ENCODE data around the gene IMP3.
"Not testable (repeated sequence)": the region's sequence is repeated elsewhere in the genome, so short reads cannot be mapped to it uniquely, and the experiment has no call there.

IMP3 gene

GRCh38 chr15:75650908-75651809 is 11.1 kb upstream of the IMP3 start:
- no peak for DNase-seq (ENCODE audit: low read depth)

GRCh38 chr15:75649848-75650247 is 9.8 kb upstream of the IMP3 start:
- DNase-seq (ENCODE audit: low read depth) = no peak

- no peak for DNase-seq (ENCODE audit: low read depth)
Measured at GRCh38 chr15:75649045-75649761, 9.2 kb upstream of the IMP3 start.

GRCh38 chr15:75648156-75649000 is 8.4 kb upstream of the IMP3 start:
- no peak for DNase-seq (ENCODE audit: low read depth)

- no peak for DNase-seq (ENCODE audit: low read depth)
Measured at GRCh38 chr15:75647370-75648155, 7.5 kb upstream of the IMP3 start, which contains the start of gene SNX33. Gene SNX33 (plus strand): TSS chr15:75647912. CDS start chr15:75649103, 1,191 bp downstream.

- no peak for DNase-seq (ENCODE audit: low read depth)
Measured at GRCh38 chr15:75646944-75647364, 6.9 kb upstream of the IMP3 start.

GRCh38 chr15:75646112-75646943 is 6.3 kb upstream of the IMP3 start:
- no peak for DNase-seq (ENCODE audit: low read depth)

GRCh38 chr15:75644376-75644775 is 4.4 kb upstream of the IMP3 start:
- DNase-seq (ENCODE audit: low read depth) = no peak

- DNase-seq (ENCODE audit: low read depth) = no peak
Measured at GRCh38 chr15:75641603-75642002, 1.6 kb upstream of the IMP3 start.

GRCh38 chr15:75641179-75641503 is 1.1 kb upstream of the IMP3 start:
- no peak for DNase-seq (ENCODE audit: low read depth)

GRCh38 chr15:75640483-75641178 is 607 bp upstream of the IMP3 start:
- no peak for DNase-seq (ENCODE audit: low read depth)

GRCh38 chr15:75639191-75639708 is 774 bp downstream of the IMP3 start:
- no peak for DNase-seq (ENCODE audit: low read depth)

GRCh38 chr15:75637245-75638009 is 2.6 kb downstream of the IMP3 start:
- DNase-seq (ENCODE audit: low read depth) = no peak

GRCh38 chr15:75636026-75636425 is 4.0 kb downstream of the IMP3 start:
- DNase-seq (ENCODE audit: low read depth) = no peak

- not testable (repeated sequence) for DNase-seq (ENCODE audit: low read depth)
Measured at GRCh38 chr15:75633922-75634321, 6.1 kb downstream of the IMP3 start.

GRCh38 chr15:75631935-75632334 is 8.1 kb downstream of the IMP3 start:
- DNase-seq (ENCODE audit: low read depth) = no peak

GRCh38 chr15:75625542-75626347 is 14.3 kb downstream of the IMP3 start, which contains the start of gene SNUPN:
Gene SNUPN (minus strand): TSS chr15:75625725. CDS start chr15:75621051, 4,674 bp downstream.
- no peak for DNase-seq (ENCODE audit: low read depth)

- no peak for DNase-seq (ENCODE audit: low read depth)
Measured at GRCh38 chr15:75622505-75622904, 17.5 kb downstream of the IMP3 start.
